ENCODE results near the gene RANBP17.
"Not testable (repeated sequence)": the region's sequence is repeated elsewhere in the genome, so short reads cannot be mapped to it uniquely, and the experiment has no call there.

RANBP17 gene

GRCh38 chr5:170870390-170870789 is 8.6 kb downstream of the RANBP17 start:
- DNase-seq, result not testable (repeated sequence)

GRCh38 chr5:170874017-170874416 is 12.2 kb downstream of the RANBP17 start:
- DNase-seq, result no peak

GRCh38 chr5:170875811-170876210 is 14.0 kb downstream of the RANBP17 start:
- DNase-seq, result no peak

GRCh38 chr5:170880084-170880483 is 18.3 kb downstream of the RANBP17 start:
- DNase-seq, result no peak

GRCh38 chr5:170882345-170882744 is 20.5 kb downstream of the RANBP17 start:
- no peak for DNase-seq

- DNase-seq, result no peak
These were observed 23.4 kb downstream of the RANBP17 start for GRCh38 chr5:170885256-170885655.

- no peak for DNase-seq
These were observed 24.0 kb downstream of the RANBP17 start for GRCh38 chr5:170885809-170886208.

GRCh38 chr5:170886210-170886894 is 24.5 kb downstream of the RANBP17 start:
- no peak for DNase-seq

GRCh38 chr5:170892196-170892595 is 30.4 kb downstream of the RANBP17 start:
- DNase-seq, result peak; percentile 73

GRCh38 chr5:170894665-170895064 is 32.8 kb downstream of the RANBP17 start:
- DNase-seq, result no peak

- DNase-seq, result peak; percentile 47
These were observed 35.0 kb downstream of the RANBP17 start for GRCh38 chr5:170896779-170897178.

- DNase-seq, result no peak
These were observed 41.3 kb downstream of the RANBP17 start for GRCh38 chr5:170903075-170903474.

GRCh38 chr5:170907758-170908157 is 45.9 kb downstream of the RANBP17 start:
- DNase-seq, result peak; percentile 62

- no peak for DNase-seq
These were observed 51.8 kb downstream of the RANBP17 start for GRCh38 chr5:170913573-170913972.

- no peak for DNase-seq
These were observed 55.3 kb downstream of the RANBP17 start for GRCh38 chr5:170917113-170917512.

GRCh38 chr5:170920196-170920595 is 58.4 kb downstream of the RANBP17 start:
- DNase-seq, result peak; percentile 23

GRCh38 chr5:170922331-170922730 is 60.5 kb downstream of the RANBP17 start:
- DNase-seq, result not testable (repeated sequence)

- no peak for DNase-seq
These were observed 62.2 kb downstream of the RANBP17 start for GRCh38 chr5:170923910-170924620.

- not testable (repeated sequence) for DNase-seq
These were observed 73.9 kb downstream of the RANBP17 start for GRCh38 chr5:170935534-170936218.

- no peak for DNase-seq
These were observed 75.3 kb downstream of the RANBP17 start for GRCh38 chr5:170937072-170937471.

- no peak for DNase-seq
These were observed 76.1 kb downstream of the RANBP17 start for GRCh38 chr5:170937914-170938313.

- no peak for DNase-seq
These were observed 77.4 kb downstream of the RANBP17 start for GRCh38 chr5:170939178-170939577.

GRCh38 chr5:170941788-170942187 is 80.0 kb downstream of the RANBP17 start:
- DNase-seq, result no peak

- no peak for DNase-seq
These were observed 83.5 kb downstream of the RANBP17 start for GRCh38 chr5:170945275-170945674.

Data from EL (cell line).